BE2C (cell line): ENCODE results near the gene ADGRB3.

Source experiments
- DNase-seq: peaks from one replicate; pipeline ENCODE4 v3.0.0-alpha.2; 2020
- H3K27me3 ChIP-seq: fragments of 250-450 bp; sonication (Bioruptor Pico); 2 replicates; pipeline ENCODE4 v1.5.1; 2020; ENCODE audit warnings: mild to moderate bottlenecking
- H3K36me3 ChIP-seq: fragments of 250-450 bp; sonication (Bioruptor Pico); 2 replicates; pipeline ENCODE4 v1.5.1; 2020; ENCODE audit warnings: mild to moderate bottlenecking
- H3K4me1 ChIP-seq: fragments of 250-450 bp; sonication (Bioruptor Pico); 2 replicates; pipeline ENCODE4 v1.5.1; 2020
- H3K4me3 ChIP-seq: 2 replicates; pipeline ENCODE4 v1.5.1; 2011; ENCODE audit warnings: low read depth, low read length
- H3K9me3 ChIP-seq: fragments of 250-450 bp; sonication (Bioruptor Pico); 2 replicates; pipeline ENCODE4 v1.5.1; 2020
- TF ChIP-seq, protein P1 (sequence below): IDR thresholded peaks from 2 replicates; pipeline ENCODE4 v1.5.1; 2012; ENCODE audit warnings: mild to moderate bottlenecking, low read depth, low read length

The ADGRB3 gene

DNA sequence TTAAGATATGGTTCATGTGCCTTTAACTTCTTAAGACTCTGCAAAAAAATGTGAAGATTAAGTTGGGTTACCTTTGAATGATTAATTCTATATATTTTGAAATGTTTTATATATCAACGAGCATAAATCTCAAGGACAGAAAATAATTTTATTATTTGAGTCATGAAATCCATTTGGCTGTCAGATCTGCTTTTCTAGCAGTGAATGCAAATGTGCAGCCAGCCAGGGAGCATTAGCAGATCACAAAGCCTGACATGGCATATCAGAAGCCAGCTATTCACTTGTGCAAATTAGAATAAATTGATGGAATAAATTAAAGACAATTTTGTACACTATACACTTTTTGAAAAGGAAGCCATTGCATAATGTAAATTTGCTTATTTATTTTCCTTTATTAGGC is 424.3 kb downstream of the ADGRB3 start:
- H3K4me3 ChIP-seq: no peak overlapping the region
- TF ChIP-seq, protein P1, sequence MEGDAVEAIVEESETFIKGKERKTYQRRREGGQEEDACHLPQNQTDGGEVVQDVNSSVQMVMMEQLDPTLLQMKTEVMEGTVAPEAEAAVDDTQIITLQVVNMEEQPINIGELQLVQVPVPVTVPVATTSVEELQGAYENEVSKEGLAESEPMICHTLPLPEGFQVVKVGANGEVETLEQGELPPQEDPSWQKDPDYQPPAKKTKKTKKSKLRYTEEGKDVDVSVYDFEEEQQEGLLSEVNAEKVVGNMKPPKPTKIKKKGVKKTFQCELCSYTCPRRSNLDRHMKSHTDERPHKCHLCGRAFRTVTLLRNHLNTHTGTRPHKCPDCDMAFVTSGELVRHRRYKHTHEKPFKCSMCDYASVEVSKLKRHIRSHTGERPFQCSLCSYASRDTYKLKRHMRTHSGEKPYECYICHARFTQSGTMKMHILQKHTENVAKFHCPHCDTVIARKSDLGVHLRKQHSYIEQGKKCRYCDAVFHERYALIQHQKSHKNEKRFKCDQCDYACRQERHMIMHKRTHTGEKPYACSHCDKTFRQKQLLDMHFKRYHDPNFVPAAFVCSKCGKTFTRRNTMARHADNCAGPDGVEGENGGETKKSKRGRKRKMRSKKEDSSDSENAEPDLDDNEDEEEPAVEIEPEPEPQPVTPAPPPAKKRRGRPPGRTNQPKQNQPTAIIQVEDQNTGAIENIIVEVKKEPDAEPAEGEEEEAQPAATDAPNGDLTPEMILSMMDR: no peak
- H3K27me3 ChIP-seq: no peaks in the 10 kb centered on the region
- no peaks in the 10 kb centered on the region for H3K36me3 ChIP-seq
- H3K9me3 ChIP-seq: no peaks in the 10 kb centered on the region
- DNase-seq: peak; percentile 35
- peaks cover 7% of the 10 kb centered on the region; the same call in 1 of the 2 replicates for H3K4me1 ChIP-seq

- TF ChIP-seq, protein P1: no peak
- H3K4me3 ChIP-seq: no peak overlapping the region
- peaks cover 10% of the 10 kb centered on the region; the same call in 1 of the 2 replicates for H3K4me1 ChIP-seq
- no peak for DNase-seq
- no peaks in the 10 kb centered on the region for H3K36me3 ChIP-seq
- no peaks in the 10 kb centered on the region for H3K27me3 ChIP-seq
- H3K9me3 ChIP-seq: no peaks in the 10 kb centered on the region
Measured at GRCh38 chr6:69061066-69061465, 426.0 kb downstream of the ADGRB3 start.

- H3K36me3 ChIP-seq: no peaks in the 10 kb centered on the region; the same call in 1 of the 2 replicates
- TF ChIP-seq, protein P1: no peak
Measured at GRCh38 chr6:69063401-69063800, 428.3 kb downstream of the ADGRB3 start.

DNA sequence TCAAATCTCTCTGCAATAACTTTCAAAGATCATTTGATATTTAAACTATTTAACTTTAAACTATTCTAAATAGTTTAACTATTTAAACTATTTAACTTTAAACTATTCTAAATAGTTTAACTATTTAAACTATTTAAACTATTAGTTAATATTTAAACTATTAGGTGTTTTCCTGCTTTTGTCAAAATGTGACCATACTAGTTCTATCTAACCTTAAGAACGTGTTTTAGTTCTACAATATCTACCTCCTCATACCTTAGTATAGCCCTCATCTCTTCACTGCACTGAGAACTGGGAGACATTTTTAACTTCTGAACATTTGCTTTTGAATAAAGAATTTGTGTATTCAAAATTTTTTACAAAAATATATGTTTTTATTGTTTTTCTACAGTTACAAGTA is 429.1 kb downstream of the ADGRB3 start:
- Histone ChIP-seq H3K4me3 (no peak overlapping the region), H3K27me3 (no peaks in the 10 kb centered on the region), H3K4me1 (peaks cover 3% of the 10 kb centered on the region; the same call in 1 of the 2 replicates), H3K9me3 (no peaks in the 10 kb centered on the region; the same call in 1 of the 2 replicates), H3K36me3 (no peaks in the 10 kb centered on the region; the same call in 1 of the 2 replicates)
- TF ChIP-seq, protein P1: no peak
- DNase-seq: no peak

More at GRCh38 chr6:69063401-69063800, 428.3 kb downstream of the ADGRB3 start:
- Histone ChIP-seq H3K27me3 (no peaks in the 10 kb centered on the region), H3K4me3 (no peak overlapping the region), H3K4me1 (peaks cover 10% of the 10 kb centered on the region; the same call in 1 of the 2 replicates), H3K9me3 (no peaks in the 10 kb centered on the region)
- DNase-seq: no peak

- Histone ChIP-seq H3K4me1 (peaks cover 2% of the 10 kb centered on the region), H3K9me3 (no peaks in the 10 kb centered on the region; the same call in 1 of the 2 replicates), H3K27me3 (no peaks in the 10 kb centered on the region), H3K36me3 (no peaks in the 10 kb centered on the region; the same call in 1 of the 2 replicates), H3K4me3 (no peak overlapping the region)
- TF ChIP-seq, protein P1: no peak
- DNase-seq: no peak
Measured at GRCh38 chr6:69069881-69070280, 434.8 kb downstream of the ADGRB3 start.

- H3K4me1 ChIP-seq: peaks cover 8% of the 10 kb centered on the region
- H3K4me3 ChIP-seq: no peak overlapping the region
- H3K27me3 ChIP-seq: no peaks in the 10 kb centered on the region
- TF ChIP-seq, protein P1: no peak
- H3K9me3 ChIP-seq: no peaks in the 10 kb centered on the region; the same call in 1 of the 2 replicates
- H3K36me3 ChIP-seq: no peaks in the 10 kb centered on the region; the same call in 1 of the 2 replicates
- no peak for DNase-seq
Measured at GRCh38 chr6:69072796-69073195, 437.7 kb downstream of the ADGRB3 start.
